ENCODE data around the gene SPTLC3.

Gene SPTLC3

GRCh38 chr20:13117200-13117599, 108.4 kb downstream of the SPTLC3 start:
- no peak for TF ChIP-seq CTCF (IDR thresholded peaks at IDR 0.05; ENCODE audit: extremely low read depth, insufficient read depth, missing control alignments)
- in situ Hi-C loops (cut with MboI; ENCODE audit: low pct_unique_long_range_greater_than_20kb, low sequenced_read_pairs, unreplicated experiment), result loop anchor here (25.0 kb wide), 2 partner anchors 445 to 645 kb away; no protein-coding TSS in a partner anchor
- no peak for DNase-seq (ENCODE audit: low spot score)

GRCh38 chr20:13118676-13119075, 109.9 kb downstream of the SPTLC3 start:
- no peak for TF ChIP-seq CTCF (IDR thresholded peaks at IDR 0.05; ENCODE audit: extremely low read depth, insufficient read depth, missing control alignments)
- in situ Hi-C loops (cut with MboI; ENCODE audit: low pct_unique_long_range_greater_than_20kb, low sequenced_read_pairs, unreplicated experiment), result loop anchor here (25.0 kb wide), 2 partner anchors 444 to 644 kb away; no protein-coding TSS in a partner anchor
- no peak for DNase-seq (ENCODE audit: low spot score)

GRCh38 chr20:13119583-13119982, 110.8 kb downstream of the SPTLC3 start:
- in situ Hi-C loops (cut with MboI; ENCODE audit: low pct_unique_long_range_greater_than_20kb, low sequenced_read_pairs, unreplicated experiment), result loop anchor here (25.0 kb wide), 2 partner anchors 443 to 643 kb away; no protein-coding TSS in a partner anchor
- DNase-seq (ENCODE audit: low spot score), result peak; percentile 30
- peak; percentile 89 for TF ChIP-seq CTCF (IDR thresholded peaks at IDR 0.05; ENCODE audit: extremely low read depth, insufficient read depth, missing control alignments)

GRCh38 chr20:13120471-13120870, 111.7 kb downstream of the SPTLC3 start:
- in situ Hi-C loops (cut with MboI; ENCODE audit: low pct_unique_long_range_greater_than_20kb, low sequenced_read_pairs, unreplicated experiment), result loop anchor here (25.0 kb wide), 2 partner anchors 442 to 642 kb away; no protein-coding TSS in a partner anchor
- no peak for TF ChIP-seq CTCF (IDR thresholded peaks at IDR 0.05; ENCODE audit: extremely low read depth, insufficient read depth, missing control alignments)
- no peak for DNase-seq (ENCODE audit: low spot score)

GRCh38 chr20:13121840-13122515, 113.2 kb downstream of the SPTLC3 start:
- peak; percentile 8 for DNase-seq (ENCODE audit: low spot score)
- TF ChIP-seq CTCF (IDR thresholded peaks at IDR 0.05; ENCODE audit: extremely low read depth, insufficient read depth, missing control alignments), result peak; percentile 5
- in situ Hi-C loops (cut with MboI; ENCODE audit: low pct_unique_long_range_greater_than_20kb, low sequenced_read_pairs, unreplicated experiment), result loop anchor here (25.0 kb wide), 2 partner anchors 440 to 640 kb away; no protein-coding TSS in a partner anchor

GRCh38 chr20:13125486-13125885, 116.7 kb downstream of the SPTLC3 start:
- no peak for DNase-seq (ENCODE audit: low spot score)
- in situ Hi-C loops (cut with MboI; ENCODE audit: low pct_unique_long_range_greater_than_20kb, low sequenced_read_pairs, unreplicated experiment), result no loop called here
- no peak for TF ChIP-seq CTCF (IDR thresholded peaks at IDR 0.05; ENCODE audit: extremely low read depth, insufficient read depth, missing control alignments)
